C4-2B (cell line): ENCODE measurements around the gene ZNF398.
A peak's percentile ranks its signal among the peaks of the same experiment; 100 is the strongest.

Source experiments
- H3K27ac ChIP-seq: fragments of 450-650 bp; 2 replicates; pipeline ENCODE4 v1.5.1; 2017
- CTCF ChIP-seq: fragments of 450-650 bp; conservative IDR thresholded peaks from 2 replicates; pipeline ENCODE4 v1.5.1; 2017; ENCODE audit warnings: mild to moderate bottlenecking
- ZFX ChIP-seq: fragments of 450-650 bp; IDR thresholded peaks from 2 replicates; pipeline ENCODE4 v1.6.1; 2017

The ZNF398 gene

GRCh38 chr7:149199234-149199995, 52.2 kb downstream of the ZNF398 start:
- TF ChIP-seq ZFX (no peak), CTCF (no peak)
- H3K27ac ChIP-seq, result no peak overlapping the region

GRCh38 chr7:149202831-149203231, 55.6 kb downstream of the ZNF398 start:
- no peak overlapping the region for H3K27ac ChIP-seq
- TF ChIP-seq CTCF (no peak), ZFX (no peak)

- H3K27ac ChIP-seq, result peak overlapping the region; percentile 74
- TF ChIP-seq ZFX, result no peak
Observed at GRCh38 chr7:149205690-149206381, 58.6 kb downstream of the ZNF398 start.

GRCh38 chr7:149207324-149208035, 60.2 kb downstream of the ZNF398 start:
- TF ChIP-seq ZFX (no peak), CTCF (no peak)
- H3K27ac ChIP-seq, result peak overlapping the region; percentile 74

- H3K27ac ChIP-seq, result no peak overlapping the region
- TF ChIP-seq ZFX (no peak), CTCF (peak; percentile 83)
Observed at GRCh38 chr7:149209518-149210269, 62.4 kb downstream of the ZNF398 start.

GRCh38 chr7:149210551-149210950, 63.3 kb downstream of the ZNF398 start:
- TF ChIP-seq ZFX, result no peak
- no peak for TF ChIP-seq CTCF
- no peak overlapping the region for H3K27ac ChIP-seq

GRCh38 chr7:149214020-149214720, 66.9 kb downstream of the ZNF398 start:
- TF ChIP-seq CTCF (no peak), ZFX (no peak)

More at GRCh38 chr7:149214020-149214720, 66.9 kb downstream of the ZNF398 start:
- no peak overlapping the region for H3K27ac ChIP-seq
